ENCODE data around the gene SEMA6B.

SEMA6B gene

DNA sequence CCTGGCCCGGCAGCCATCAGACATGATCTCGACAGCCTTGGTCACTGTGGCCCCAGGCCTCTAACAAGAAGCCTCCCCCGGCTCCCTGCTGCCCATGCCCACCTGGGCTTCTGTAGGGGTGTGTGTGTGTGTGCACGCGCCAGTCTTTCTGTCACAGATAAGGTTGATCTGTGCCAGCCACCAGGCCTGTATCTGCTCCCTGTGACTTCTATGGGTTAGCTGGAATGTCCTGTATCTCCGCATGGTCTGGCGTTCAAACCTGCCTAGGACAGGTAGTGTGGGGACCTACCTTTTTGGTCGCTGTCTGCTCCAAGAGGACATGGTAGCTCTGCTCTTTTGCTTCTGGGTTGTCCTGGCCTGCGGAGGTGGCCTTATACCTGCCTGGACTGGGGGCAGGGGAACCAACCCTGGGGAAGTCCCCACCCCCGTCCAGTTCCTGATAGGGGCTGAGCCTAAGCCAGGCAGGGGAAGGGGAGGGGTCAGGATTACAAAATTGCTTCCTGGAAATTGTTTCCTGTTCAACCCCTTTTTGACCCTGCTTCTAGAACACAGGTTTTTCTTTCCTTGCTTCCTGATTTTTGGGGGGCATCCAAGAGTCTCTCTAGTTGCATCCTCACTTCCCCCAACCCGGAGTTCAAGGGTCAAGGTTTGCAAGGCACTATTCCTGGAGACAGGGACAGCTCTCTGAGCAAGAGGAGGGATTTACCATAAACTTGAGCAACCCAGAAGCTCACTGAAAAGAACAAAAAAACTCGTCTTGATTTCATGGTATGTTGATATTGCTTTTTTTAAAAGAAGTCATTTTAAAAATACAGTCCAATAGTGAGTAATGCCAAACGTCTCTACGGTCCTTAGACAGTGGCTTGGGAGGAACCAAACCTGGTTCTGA is 19.5 kb downstream of the SEMA6B start, which contains the start of gene LRG1:
TSS of gene LRG1 (minus strand) at position 344 of the 889 bp plus-strand sequence. CDS start at position 321, 23 bp downstream.
- Mint-ChIP-seq H3K4me3 (peak within 1 kb of the TSS in 1 of 3 experiments; percentile 11), H3K36me3 (ENCODE audit: low read depth) (no peaks in the 10 kb centered on the region), H3K9me3 (no peaks in the 10 kb centered on the region), H3K27me3 (ENCODE audit: low read depth) (peaks cover 14% of the 10 kb centered on the region), H3K27ac (peak within 1 kb of the TSS in 2 of 3 experiments; percentile 40 to 53), H3K4me1 (peaks cover 8% of the 10 kb centered on the region)
- no peak for TF ChIP-seq CTCF (IDR thresholded peaks at IDR 0.05; ENCODE audit: unreplicated experiment in 3 of 3)

DNA sequence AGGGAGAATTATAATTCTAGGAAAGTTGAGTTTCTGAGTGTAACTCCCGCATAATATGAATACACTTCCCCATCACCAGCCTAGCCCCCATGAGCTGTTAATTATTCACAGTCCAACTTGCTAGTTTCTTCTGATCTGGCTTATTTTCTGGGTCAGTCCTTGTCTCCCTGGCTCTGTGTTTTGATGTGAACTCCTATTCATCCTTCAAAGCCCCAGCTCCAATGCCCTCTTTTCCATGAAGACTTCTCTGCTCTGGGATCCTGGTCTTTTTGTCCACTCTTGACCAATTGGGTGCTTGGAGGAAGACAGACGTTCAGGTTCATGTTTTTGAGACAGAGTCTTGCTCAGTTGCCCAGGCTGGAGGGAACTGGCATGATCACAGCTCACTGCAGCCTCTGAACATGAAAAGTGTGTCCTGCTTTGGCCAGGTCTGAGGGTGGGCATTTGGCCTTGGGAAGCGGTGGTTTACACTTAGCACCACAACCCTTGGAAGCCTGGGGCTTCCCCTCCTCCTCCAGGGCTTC is 20.3 kb downstream of the SEMA6B start:
- Mint-ChIP-seq H3K36me3 (ENCODE audit: low read depth) (no peaks in the 10 kb centered on the region), H3K4me1 (peaks cover 8% of the 10 kb centered on the region), H3K9me3 (no peaks in the 10 kb centered on the region), H3K27me3 (ENCODE audit: low read depth) (peaks cover 14% of the 10 kb centered on the region), H3K27ac (no peak overlapping the region), H3K4me3 (no peak overlapping the region)
- TF ChIP-seq CTCF (IDR thresholded peaks at IDR 0.05; ENCODE audit: unreplicated experiment in 3 of 3), result no peak

DNA sequence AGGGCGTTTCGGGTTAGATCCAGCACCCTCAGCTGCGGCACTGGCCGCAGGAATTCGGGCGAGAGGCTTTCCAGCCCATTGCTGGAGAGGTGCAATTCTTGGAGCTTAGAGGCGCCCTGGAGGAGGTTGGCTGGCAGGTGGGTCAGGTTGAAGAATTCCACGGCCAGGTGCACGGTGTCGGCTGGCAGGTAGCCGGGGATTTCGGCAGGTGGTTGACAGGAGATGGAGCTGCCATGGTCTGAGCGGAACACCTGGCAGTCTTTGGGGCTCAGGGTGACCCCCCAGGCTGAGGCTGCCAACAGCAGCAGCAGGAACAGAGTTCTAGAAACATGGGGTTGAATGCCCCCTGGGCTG is 20.9 kb downstream of the SEMA6B start:
- Mint-ChIP-seq H3K4me3 (no peak overlapping the region), H3K27ac (no peak overlapping the region), H3K27me3 (ENCODE audit: low read depth) (peaks cover 15% of the 10 kb centered on the region), H3K9me3 (no peaks in the 10 kb centered on the region), H3K4me1 (peaks cover 8% of the 10 kb centered on the region), H3K36me3 (ENCODE audit: low read depth) (no peaks in the 10 kb centered on the region)
- no peak for TF ChIP-seq CTCF (IDR thresholded peaks at IDR 0.05; ENCODE audit: unreplicated experiment in 3 of 3)

DNA sequence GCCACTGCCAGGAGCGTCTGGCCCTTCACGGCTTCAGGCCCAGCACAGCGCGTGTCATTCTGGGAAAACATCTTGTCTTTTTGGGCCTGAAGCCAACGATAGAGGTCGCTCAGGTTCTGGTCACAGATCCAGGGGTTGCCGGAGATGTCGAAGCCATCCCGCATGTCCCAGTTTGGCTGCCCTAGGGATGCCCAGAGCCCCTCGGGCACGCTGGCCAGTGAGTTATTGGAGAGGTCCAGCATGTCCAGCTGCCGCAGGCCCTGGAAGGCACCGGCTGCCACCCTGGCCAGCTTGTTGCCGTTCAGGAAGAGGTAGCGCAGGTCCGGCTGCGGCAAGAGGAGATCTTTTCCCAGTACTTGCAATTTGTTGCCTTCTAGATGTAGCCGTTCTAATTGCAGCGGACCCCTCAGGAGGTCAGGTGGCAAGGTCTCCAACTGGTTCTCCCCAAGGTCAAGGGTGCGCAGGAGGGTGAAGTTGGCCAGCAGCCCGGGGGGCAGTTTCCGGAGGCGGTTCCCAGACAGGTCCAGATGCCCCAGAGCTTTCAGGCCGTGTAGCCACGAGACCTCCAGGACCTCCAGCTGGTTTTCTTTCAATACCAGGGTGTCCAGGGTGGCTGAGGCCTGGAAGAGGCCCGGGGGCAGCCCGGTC is 21.4 kb downstream of the SEMA6B start:
- no peak for TF ChIP-seq CTCF (IDR thresholded peaks at IDR 0.05; ENCODE audit: unreplicated experiment in 3 of 3)
- peaks cover 8% of the 10 kb centered on the region for H3K4me1 Mint-ChIP-seq
- peaks cover 20% of the 10 kb centered on the region for H3K27me3 Mint-ChIP-seq (ENCODE audit: low read depth)

GRCh38 chr19:4536798-4537197 is 22.7 kb downstream of the SEMA6B start:
- Mint-ChIP-seq H3K9me3 (no peaks in the 10 kb centered on the region), H3K4me3 (peak overlapping the region in 1 of 3 experiments; percentile 5), H3K36me3 (ENCODE audit: low read depth) (no peaks in the 10 kb centered on the region), H3K27ac (peak overlapping the region in 1 of 3 experiments; percentile 28), H3K27me3 (ENCODE audit: low read depth) (peaks cover 21% of the 10 kb centered on the region), H3K4me1 (peaks cover 8% of the 10 kb centered on the region)
- no peak for TF ChIP-seq CTCF (IDR thresholded peaks at IDR 0.05; ENCODE audit: unreplicated experiment in 3 of 3)

More for the DNA sequence above, 21.4 kb downstream of the SEMA6B start:
- Mint-ChIP-seq H3K9me3 (no peaks in the 10 kb centered on the region), H3K4me3 (no peak overlapping the region), H3K27ac (no peak overlapping the region), H3K36me3 (ENCODE audit: low read depth) (no peaks in the 10 kb centered on the region)
